Stomach (tissue), 4 donors: ENCODE measurements around the gene IER5.

ENCODE experiments used
- POLR2A ChIP-seq, 4 donors: fragments of 450-650 bp; IDR thresholded peaks; one replicate each; pipeline ENCODE4 v1.6.1; 2016; ENCODE audit warnings: antibody characterized with exemption in 4 of 4, control low read depth in 2 of 4, mild to moderate bottlenecking in 1 of 4, moderate library complexity in 1 of 4
- TF ChIP-seq, protein P1 (sequence below), 7 experiments: fragments of 450-650 bp in 4 of 7; fragments of 200-600 bp in 3 of 7; sonication (generic) in 3 of 7; IDR thresholded peaks; one replicate each; pipeline ENCODE4 v1.5.1; 2016 to 2019; ENCODE audit warnings: antibody characterized with exemption in 7 of 7, control low read depth in 2 of 7, mild to moderate bottlenecking in 1 of 7

- TF ChIP-seq POLR2A (IDR thresholded peaks at IDR 0.05) = no peak
- TF ChIP-seq, protein P1, sequence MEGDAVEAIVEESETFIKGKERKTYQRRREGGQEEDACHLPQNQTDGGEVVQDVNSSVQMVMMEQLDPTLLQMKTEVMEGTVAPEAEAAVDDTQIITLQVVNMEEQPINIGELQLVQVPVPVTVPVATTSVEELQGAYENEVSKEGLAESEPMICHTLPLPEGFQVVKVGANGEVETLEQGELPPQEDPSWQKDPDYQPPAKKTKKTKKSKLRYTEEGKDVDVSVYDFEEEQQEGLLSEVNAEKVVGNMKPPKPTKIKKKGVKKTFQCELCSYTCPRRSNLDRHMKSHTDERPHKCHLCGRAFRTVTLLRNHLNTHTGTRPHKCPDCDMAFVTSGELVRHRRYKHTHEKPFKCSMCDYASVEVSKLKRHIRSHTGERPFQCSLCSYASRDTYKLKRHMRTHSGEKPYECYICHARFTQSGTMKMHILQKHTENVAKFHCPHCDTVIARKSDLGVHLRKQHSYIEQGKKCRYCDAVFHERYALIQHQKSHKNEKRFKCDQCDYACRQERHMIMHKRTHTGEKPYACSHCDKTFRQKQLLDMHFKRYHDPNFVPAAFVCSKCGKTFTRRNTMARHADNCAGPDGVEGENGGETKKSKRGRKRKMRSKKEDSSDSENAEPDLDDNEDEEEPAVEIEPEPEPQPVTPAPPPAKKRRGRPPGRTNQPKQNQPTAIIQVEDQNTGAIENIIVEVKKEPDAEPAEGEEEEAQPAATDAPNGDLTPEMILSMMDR (IDR thresholded peaks at IDR 0.05) = no peak
Measured at GRCh38 chr1:181129771-181130606, 41.5 kb downstream of the IER5 start.
